GM23338 (cell line): ENCODE results near the gene REM2. TPM values are rescaled to one million over a fixed set of nuclear protein-coding genes. Genes with fewer than 3 reads are reported as not detected.

Experiments used
- ATAC-seq: fragments of 200-7000 bp; cut with Tn5 transposase; 3 replicates; pipeline ENCODE4 v1.9.1; 2020
- DNase-seq: peaks from one replicate; pipeline ENCODE4 v3.0.0-alpha.2; 2015; ENCODE audit warnings: low spot score
- H2AFZ ChIP-seq: fragments of 200-600 bp; sonication (generic); 2 replicates; pipeline ENCODE4 v1.8.0; 2016; ENCODE audit warnings: antibody characterized with exemption, mild to moderate bottlenecking, moderate library complexity
- H3F3A ChIP-seq: fragments of 200-600 bp; sonication (generic); replicated peaks from 2 replicates; pipeline ENCODE4 v1.8.0; 2017; ENCODE audit warnings: antibody characterized with exemption, mixed run types, low read depth
- H3K27ac ChIP-seq: fragments of 200-600 bp; sonication (generic); 2 replicates; pipeline ENCODE4 v1.6.1; 2016; ENCODE audit warnings: low read depth
- H3K27me3 ChIP-seq: fragments of 200-600 bp; sonication (generic); 2 replicates; pipeline ENCODE4 v1.8.0; 2016; ENCODE audit warnings: mild to moderate bottlenecking, mixed run types, moderate library complexity; ENCODE audit not compliant: insufficient read depth
- H3K36me3 ChIP-seq: fragments of 200-600 bp; sonication (generic); 2 replicates; pipeline ENCODE4 v1.8.0; 2016; ENCODE audit warnings: mild to moderate bottlenecking; ENCODE audit not compliant: insufficient read depth
- H3K4me1 ChIP-seq: fragments of 200-600 bp; sonication (generic); 2 replicates; pipeline ENCODE4 v1.8.0; 2016; ENCODE audit warnings: mild to moderate bottlenecking, moderate library complexity; ENCODE audit not compliant: insufficient read depth
- H3K4me2 ChIP-seq: fragments of 200-600 bp; sonication (generic); 2 replicates; pipeline ENCODE4 v1.7.1; 2017; ENCODE audit warnings: mixed run types
- H3K4me3 ChIP-seq: fragments of 200-600 bp; sonication (generic); 2 replicates; pipeline ENCODE4 v1.6.1; 2016; ENCODE audit warnings: mixed run types
- H3K79me2 ChIP-seq: fragments of 200-600 bp; sonication (generic); replicated peaks from 2 replicates; pipeline ENCODE4 v1.8.0; 2017; ENCODE audit warnings: mild to moderate bottlenecking; ENCODE audit not compliant: insufficient read depth
- H3K9me2 ChIP-seq: fragments of 200-600 bp; sonication (generic); 2 replicates; pipeline ENCODE4 v1.8.0; 2017; ENCODE audit not compliant: insufficient read depth
- H4K20me1 ChIP-seq: fragments of 200-600 bp; sonication (generic); replicated peaks from 2 replicates; pipeline ENCODE4 v1.8.0; 2017; ENCODE audit warnings: mild to moderate bottlenecking; ENCODE audit not compliant: insufficient read depth
- H3K27ac Mint-ChIP-seq: 2 replicates; pipeline ENCODE4 v1.8.0; 2020; ENCODE audit warnings: inconsistent platforms, mild to moderate bottlenecking, moderate library complexity, mixed read lengths
- H3K27me3 Mint-ChIP-seq: 3 replicates; pipeline ENCODE4 v1.8.0; 2022; ENCODE audit warnings: low read depth, mild to moderate bottlenecking, moderate library complexity, mixed read lengths, inconsistent platforms; ENCODE audit not compliant: insufficient read depth, poor library complexity
- H3K36me3 Mint-ChIP-seq: 3 replicates; pipeline ENCODE4 v1.8.0; 2021; ENCODE audit warnings: low read depth, mild to moderate bottlenecking, inconsistent platforms, moderate library complexity, mixed read lengths
- H3K4me1 Mint-ChIP-seq: 3 replicates; pipeline ENCODE4 v1.8.0; 2020; ENCODE audit warnings: mild to moderate bottlenecking, inconsistent platforms, mixed read lengths
- H3K4me3 Mint-ChIP-seq: 3 replicates; pipeline ENCODE4 v1.8.0; 2021; ENCODE audit warnings: moderate library complexity, mild to moderate bottlenecking, inconsistent platforms, mixed read lengths
- H3K9me3 Mint-ChIP-seq: 3 replicates; pipeline ENCODE4 v1.8.0; 2020; ENCODE audit warnings: moderate library complexity, mild to moderate bottlenecking, inconsistent platforms, mixed read lengths
- CREB1 ChIP-seq: fragments of 250-450 bp; sonication (Bioruptor Pico); IDR thresholded peaks from 2 replicates; pipeline ENCODE4 v1.5.0; 2020; ENCODE audit warnings: low read depth, mild to moderate bottlenecking, moderate library complexity
- CTCF ChIP-seq, 2 experiments: fragments of 200-600 bp in 1 of 2; sonication (generic) in 1 of 2; conservative IDR thresholded peaks; 2 replicates each; pipeline versions ENCODE4 v1.5.1 to v1.6.1; 2016 to 2017; ENCODE audit warnings: antibody characterized with exemption in 2 of 2, low read depth in 2 of 2, mild to moderate bottlenecking in 2 of 2, moderate library complexity in 1 of 2
- ETS1 ChIP-seq: IDR thresholded peaks from 2 replicates; pipeline ENCODE4 v1.6.1; 2016; ENCODE audit warnings: antibody characterized with exemption
- EZH2 ChIP-seq: fragments of 200-600 bp; sonication (generic); IDR thresholded peaks from one replicate; pipeline ENCODE4 v1.8.0; 2017; ENCODE audit warnings: antibody characterized with exemption, mild to moderate bottlenecking, low read depth; ENCODE audit not compliant: unreplicated experiment
- EZH2phosphoT487 ChIP-seq: fragments of 200-600 bp; sonication (generic); IDR thresholded peaks from one replicate; pipeline ENCODE4 v1.8.1; 2018; ENCODE audit warnings: antibody characterized with exemption; ENCODE audit not compliant: unreplicated experiment
- JUNB ChIP-seq: IDR thresholded peaks from one replicate; pipeline ENCODE4 v1.6.1; 2016; ENCODE audit warnings: antibody characterized with exemption; ENCODE audit not compliant: unreplicated experiment
- NANOG ChIP-seq: IDR thresholded peaks from 2 replicates; pipeline ENCODE4 v1.6.1; 2016; ENCODE audit warnings: antibody characterized with exemption, borderline replicate concordance
- POLR2AphosphoS5 ChIP-seq: IDR thresholded peaks from 2 replicates; pipeline ENCODE4 v1.6.1; 2016; ENCODE audit warnings: antibody characterized with exemption, low read depth
- REST ChIP-seq: IDR thresholded peaks from one replicate; pipeline ENCODE4 v1.6.1; 2018; ENCODE audit warnings: antibody characterized with exemption; ENCODE audit not compliant: unreplicated experiment
- STAT1 ChIP-seq: IDR thresholded peaks from one replicate; pipeline ENCODE4 v1.6.1; 2016; ENCODE audit warnings: antibody characterized with exemption; ENCODE audit not compliant: unreplicated experiment
- ZNF114 ChIP-seq: fragments of 250-450 bp; sonication (Bioruptor Pico); IDR thresholded peaks from 2 replicates; pipeline ENCODE4 v1.5.0; 2020; ENCODE audit warnings: mild to moderate bottlenecking, moderate library complexity
- ZNF331 ChIP-seq: fragments of 250-450 bp; sonication (Bioruptor Pico); IDR thresholded peaks from 2 replicates; pipeline ENCODE4 v1.5.0; 2020; ENCODE audit warnings: low read depth, mild to moderate bottlenecking, moderate library complexity
- ZNF462 ChIP-seq: fragments of 250-450 bp; sonication (Bioruptor Pico); IDR thresholded peaks from 2 replicates; pipeline ENCODE4 v1.5.0; 2020; ENCODE audit warnings: mild to moderate bottlenecking, moderate library complexity
- polyA plus RNA-seq: library from polyadenylated mRNA; unstranded; fragments of >200 nt; fragmentation: Nextera tagmentation; extraction: Ambion mirVana; gene quantifications from 2 replicates; pipeline ENCODE4 v1.2.1, GENCODE V29; 2016
- total RNA-seq: library from RNA; depleted of rRNA; stranded (reverse); fragments of >200 nt; shearing (Covaris generic); gene quantifications from 2 replicates; pipeline ENCODE4 v1.2.3, GENCODE V29; 2014

The REM2 gene
- total and polyA plus RNA-seq, 2 experiments from 2014 or later: 0.31 to 2.9 TPM

GRCh38 chr14:22896356-22896755, 13.3 kb downstream of the REM2 start:
- no peak overlapping the region for H3K4me3 ChIP-seq
- TF ChIP-seq REST (no peak), POLR2AphosphoS5 (no peak), ZNF462 (CRISPR knock-in tag) (no peak), EZH2phosphoT487 (no peak), ZNF114 (CRISPR knock-in tag) (no peak), CREB1 (CRISPR knock-in tag) (no peak), EZH2 (no peak), ETS1 (no peak), NANOG (no peak), ZNF331 (CRISPR knock-in tag) (no peak), CTCF (conservative IDR thresholded peaks at IDR 0.05; ENCODE audit: low read depth in 2 of 2) (no peak), JUNB (no peak), STAT1 (no peak)
- Mint-ChIP-seq H3K27ac (no peak overlapping the region), H3K27me3 (peaks cover 26% of the 10 kb centered on the region), H3K4me3 (no peak overlapping the region; the same call in 2 of the 3 replicates), H3K4me1 (peaks cover 10% of the 10 kb centered on the region), H3K36me3 (peaks cover 10% of the 10 kb centered on the region), H3K9me3 (no peaks in the 10 kb centered on the region)
- peaks cover 41% of the 10 kb centered on the region for H3K27me3 ChIP-seq
- H3F3A ChIP-seq: peaks cover 13% of the 10 kb centered on the region
- H3K4me2 ChIP-seq: no peak overlapping the region
- no peaks in the 10 kb centered on the region; the same call in none of the 2 replicates for H4K20me1 ChIP-seq
- H3K9me2 ChIP-seq: no peaks in the 10 kb centered on the region
- H3K36me3 ChIP-seq: no peaks in the 10 kb centered on the region
- ATAC-seq (no peak), DNase-seq (no peak)
- H3K79me2 ChIP-seq: no peaks in the 10 kb centered on the region
- no peak overlapping the region for H3K27ac ChIP-seq
- H3K4me1 ChIP-seq: peaks cover 14% of the 10 kb centered on the region
- H2AFZ ChIP-seq: no peak overlapping the region
